Gastroesophageal sphincter (tissue), 3 donors: ENCODE measurements around the gene DAAM1.

Experiments
- EP300 ChIP-seq: sonication (generic); formaldehyde crosslinking; IDR thresholded peaks from one replicate; pipeline ENCODE4 v1.6.1; 2017; ENCODE audit warnings: antibody characterized with exemption, mild to moderate bottlenecking
- POLR2A ChIP-seq, 2 donors: fragments of 450-650 bp; IDR thresholded peaks; one replicate each; pipeline ENCODE4 v1.6.1; 2017; ENCODE audit warnings: antibody characterized with exemption in 2 of 2, mild to moderate bottlenecking in 2 of 2, moderate library complexity in 1 of 2
- POLR2AphosphoS5 ChIP-seq: sonication (generic); formaldehyde crosslinking; IDR thresholded peaks from one replicate; pipeline ENCODE4 v1.6.1; 2017; ENCODE audit warnings: antibody characterized with exemption
- TF ChIP-seq, protein P1 (sequence below), 4 experiments: fragments of 200-600 bp in 2 of 4; fragments of 450-650 bp in 2 of 4; sonication (generic) in 1 of 4; IDR thresholded peaks; one replicate each; pipeline ENCODE4 v1.5.1; 2017 to 2019; ENCODE audit warnings: antibody characterized with exemption in 4 of 4, mild to moderate bottlenecking in 2 of 4, moderate library complexity in 2 of 4

DNA sequence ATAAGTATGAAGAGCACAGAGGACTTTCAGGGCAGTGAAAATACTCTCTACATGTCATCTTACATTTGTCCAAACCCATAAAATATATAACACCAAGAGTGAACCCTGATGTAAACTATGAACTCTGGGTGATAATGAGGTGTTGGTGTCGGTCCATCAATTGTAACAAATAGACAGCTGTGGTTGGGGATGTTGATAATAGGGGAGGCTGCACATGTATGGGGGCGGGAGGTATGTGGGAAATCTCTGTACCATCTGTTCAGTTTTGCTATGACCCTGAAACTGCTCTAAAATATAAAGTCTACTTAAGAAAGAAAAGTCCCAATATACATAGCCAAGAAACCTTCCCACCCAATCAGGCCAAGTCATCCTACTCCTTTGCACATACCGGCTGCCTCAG is 188.2 kb downstream of the DAAM1 start:
- TF ChIP-seq, protein P1, sequence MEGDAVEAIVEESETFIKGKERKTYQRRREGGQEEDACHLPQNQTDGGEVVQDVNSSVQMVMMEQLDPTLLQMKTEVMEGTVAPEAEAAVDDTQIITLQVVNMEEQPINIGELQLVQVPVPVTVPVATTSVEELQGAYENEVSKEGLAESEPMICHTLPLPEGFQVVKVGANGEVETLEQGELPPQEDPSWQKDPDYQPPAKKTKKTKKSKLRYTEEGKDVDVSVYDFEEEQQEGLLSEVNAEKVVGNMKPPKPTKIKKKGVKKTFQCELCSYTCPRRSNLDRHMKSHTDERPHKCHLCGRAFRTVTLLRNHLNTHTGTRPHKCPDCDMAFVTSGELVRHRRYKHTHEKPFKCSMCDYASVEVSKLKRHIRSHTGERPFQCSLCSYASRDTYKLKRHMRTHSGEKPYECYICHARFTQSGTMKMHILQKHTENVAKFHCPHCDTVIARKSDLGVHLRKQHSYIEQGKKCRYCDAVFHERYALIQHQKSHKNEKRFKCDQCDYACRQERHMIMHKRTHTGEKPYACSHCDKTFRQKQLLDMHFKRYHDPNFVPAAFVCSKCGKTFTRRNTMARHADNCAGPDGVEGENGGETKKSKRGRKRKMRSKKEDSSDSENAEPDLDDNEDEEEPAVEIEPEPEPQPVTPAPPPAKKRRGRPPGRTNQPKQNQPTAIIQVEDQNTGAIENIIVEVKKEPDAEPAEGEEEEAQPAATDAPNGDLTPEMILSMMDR (IDR thresholded peaks at IDR 0.05) = no peak
- TF ChIP-seq EP300 (no peak), POLR2AphosphoS5 (no peak), POLR2A (IDR thresholded peaks at IDR 0.05) (no peak)
